K562 (cell line): ENCODE results near the gene BBC3.

Source experiments
- EP300 ChIP-seq: IDR thresholded peaks from 2 replicates; pipeline ENCODE4 v1.6.1; 2012; ENCODE audit warnings: low read length, improper control_type of control experiment
- FOXP1 ChIP-seq: sonication (generic); formaldehyde crosslinking; IDR thresholded peaks from 2 replicates; pipeline ENCODE4 v1.8.0; 2022; ENCODE audit warnings: mild to moderate bottlenecking, missing genetic modification reagents
- JUN ChIP-seq, 2 experiments: sonication (generic) in 1 of 2; formaldehyde crosslinking in 1 of 2; IDR thresholded peaks; 2 replicates each; pipeline versions ENCODE4 v1.6.1 to v1.8.0; 2012 to 2022; ENCODE audit warnings: borderline replicate concordance in 2 of 2, mild to moderate bottlenecking in 2 of 2, improper control_type of control experiment in 1 of 2, low read depth in 1 of 2, low read length in 1 of 2, missing genetic modification reagents in 1 of 2
- NCOA6 ChIP-seq: fragments of 450-650 bp; IDR thresholded peaks from 2 replicates; pipeline ENCODE4 v1.6.1; 2017; ENCODE audit warnings: mild to moderate bottlenecking
- NFE2L1 ChIP-seq: fragments of 450-650 bp; IDR thresholded peaks from 2 replicates; pipeline ENCODE4 v1.6.1; 2016; ENCODE audit warnings: missing genetic modification characterization, low read depth, mild to moderate bottlenecking, missing compliant biosample characterization, moderate library complexity, borderline replicate concordance
- POLR2A ChIP-seq: fragments of 450-650 bp; conservative IDR thresholded peaks from 2 replicates; pipeline ENCODE4 v1.6.1; 2016
- RBM22 ChIP-seq: fragments of 200-400 bp; formaldehyde crosslinking; IDR thresholded peaks from 2 replicates; pipeline ENCODE4 v1.6.1; 2018; ENCODE audit warnings: low read length, low read depth; ENCODE audit not compliant: poor library complexity, severe bottlenecking
- ZEB2 ChIP-seq: fragments of 450-650 bp; IDR thresholded peaks from 2 replicates; pipeline ENCODE4 v1.6.1; 2016
- ZFP36 ChIP-seq: fragments of 150-350 bp; IDR thresholded peaks from 2 replicates; pipeline ENCODE4 v1.6.1; 2018; ENCODE audit warnings: low read length, low read depth; ENCODE audit not compliant: partially characterized antibody

- no peak for TF ChIP-seq NFE2L1 (tag)
- TF ChIP-seq POLR2A: no peak
- no peak for TF ChIP-seq JUN (IDR thresholded peaks at IDR 0.05; ENCODE audit: borderline replicate concordance, low read depth, low read length)
- no peak for TF ChIP-seq JUN (CRISPR knock-in tag; IDR thresholded peaks at IDR 0.05; ENCODE audit: borderline replicate concordance)
- TF ChIP-seq ZEB2: no peak
- TF ChIP-seq RBM22: no peak
- no peak for TF ChIP-seq FOXP1 (CRISPR knock-in tag)
- no peak for TF ChIP-seq EP300
- no peak for TF ChIP-seq ZFP36
- TF ChIP-seq NCOA6: no peak
These were observed 41.0 kb upstream of the BBC3 start for GRCh38 chr19:47271949-47272348.
